Right atrium auricular region (tissue), 2 donors: Measurements from ENCODE around the gene SRRM4. TPM values are rescaled to one million over a fixed set of nuclear protein-coding genes. Genes with fewer than 3 reads are reported as not detected.
"Not testable (repeated sequence)": the region's sequence is repeated elsewhere in the genome, so short reads cannot be mapped to it uniquely, and the experiment has no call there.

Source experiments
- DNase-seq: peaks from one replicate; pipeline ENCODE4 v3.0.0-alpha.2; 2019; ENCODE audit warnings: low spot score
- H3K27ac ChIP-seq, 2 donors: fragments of 200-600 bp; sonication (generic); 1 replicate in 1 of 2; 2 replicates in 1 of 2; pipeline ENCODE4 v1.5.1; 2016 to 2019
- H3K27me3 ChIP-seq, 2 donors: fragments of 200-600 bp; sonication (generic); one replicate each; pipeline versions ENCODE4 v1.5.1 to v1.6.0; 2017 to 2019
- H3K36me3 ChIP-seq: fragments of 200-600 bp; sonication (generic); one replicate; pipeline ENCODE4 v1.5.1; 2016
- H3K4me1 ChIP-seq, 2 donors: fragments of 200-600 bp; sonication (generic); one replicate each; pipeline versions ENCODE4 v1.5.1 to v1.6.0; 2017 to 2019
- H3K4me3 ChIP-seq, 2 donors: fragments of 200-600 bp; sonication (generic); 1 replicate in 1 of 2; 2 replicates in 1 of 2; pipeline ENCODE4 v1.5.1; 2017 to 2019; ENCODE audit warnings: mild to moderate bottlenecking in 1 of 2, moderate library complexity in 1 of 2
- H3K9me3 ChIP-seq, 2 donors: fragments of 200-600 bp; sonication (generic); one replicate each; pipeline ENCODE4 v1.5.1; 2019
- CTCF ChIP-seq, 2 donors: fragments of 200-600 bp; sonication (generic); IDR thresholded peaks; one replicate each; pipeline ENCODE4 v1.5.1; 2019; ENCODE audit warnings: antibody characterized with exemption in 2 of 2
- total RNA-seq, 2 donors: library from RNA; depleted of rRNA; stranded (reverse); fragments of >200 nt; gene quantifications; one replicate each; pipeline ENCODE4 v1.1.0, GENCODE V29; 2016

SRRM4 gene
- total RNA-seq, 2 donors from 2014 or later = 0.08 TPM; not detected in 1

- no peak overlapping the region for H3K4me3 ChIP-seq
- H3K27me3 ChIP-seq = no peaks in the 10 kb centered on the region
- no peak overlapping the region for H3K27ac ChIP-seq
- no peak for DNase-seq
- TF ChIP-seq CTCF (IDR thresholded peaks at IDR 0.05) = peak in 1 of 2 donors; percentile 60
- no peaks in the 10 kb centered on the region for H3K4me1 ChIP-seq
- no peaks in the 10 kb centered on the region for H3K9me3 ChIP-seq
- no peaks in the 10 kb centered on the region for H3K36me3 ChIP-seq
Measured at GRCh38 chr12:119020406-119021360, 39.3 kb downstream of the SRRM4 start.

GRCh38 chr12:119024356-119024755, 43.0 kb downstream of the SRRM4 start:
- H3K36me3 ChIP-seq = no peaks in the 10 kb centered on the region
- H3K4me3 ChIP-seq = no peak overlapping the region
- no peaks in the 10 kb centered on the region for H3K4me1 ChIP-seq
- H3K27me3 ChIP-seq = no peaks in the 10 kb centered on the region
- no peak for DNase-seq
- no peaks in the 10 kb centered on the region for H3K9me3 ChIP-seq
- H3K27ac ChIP-seq = no peak overlapping the region
- no peak for TF ChIP-seq CTCF (IDR thresholded peaks at IDR 0.05)

- Histone ChIP-seq H3K36me3 (no peaks in the 10 kb centered on the region), H3K27me3 (no peaks in the 10 kb centered on the region), H3K4me1 (no peaks in the 10 kb centered on the region), H3K9me3 (peaks cover 0 to 3% of the 10 kb centered on the region in 2 donors), H3K27ac (no peak overlapping the region), H3K4me3 (no peak overlapping the region)
- no peak for DNase-seq
- no peak for TF ChIP-seq CTCF (IDR thresholded peaks at IDR 0.05)
Measured at GRCh38 chr12:119025786-119026185, 44.4 kb downstream of the SRRM4 start.

- not testable (repeated sequence) for H3K36me3 ChIP-seq, H3K4me1 ChIP-seq, H3K4me3 ChIP-seq, H3K27ac ChIP-seq, DNase-seq, H3K27me3 ChIP-seq
- H3K9me3 ChIP-seq = peaks cover 0 to 10% of the 10 kb centered on the region in 2 donors
Measured at GRCh38 chr12:119033332-119033731, 52.0 kb downstream of the SRRM4 start.

- Histone ChIP-seq H3K36me3 (no peaks in the 10 kb centered on the region), H3K27ac (no peak overlapping the region), H3K4me3 (no peak overlapping the region), H3K9me3 (no peaks in the 10 kb centered on the region), H3K4me1 (no peaks in the 10 kb centered on the region), H3K27me3 (no peaks in the 10 kb centered on the region)
- no peak for DNase-seq
- peak; percentile 40 to 64 for TF ChIP-seq CTCF (IDR thresholded peaks at IDR 0.05)
Measured at GRCh38 chr12:119036878-119037825, 55.8 kb downstream of the SRRM4 start.

- H3K9me3 ChIP-seq = peaks cover 0 to 2% of the 10 kb centered on the region in 2 donors
- DNase-seq = no peak
- H3K4me1 ChIP-seq = no peaks in the 10 kb centered on the region
- H3K27ac ChIP-seq = no peak overlapping the region
- no peaks in the 10 kb centered on the region for H3K27me3 ChIP-seq
- no peak overlapping the region for H3K4me3 ChIP-seq
- TF ChIP-seq CTCF (IDR thresholded peaks at IDR 0.05) = no peak
- no peaks in the 10 kb centered on the region for H3K36me3 ChIP-seq
Measured at GRCh38 chr12:119044094-119044493, 62.8 kb downstream of the SRRM4 start.
